ENCODE data around the gene IVL. TPM values are rescaled to one million over a fixed set of nuclear protein-coding genes. Genes with fewer than 3 reads are reported as not detected.

Gene IVL
- total and polyA plus RNA-seq, 11 donors = 0.03 TPM; not detected in 10

- H3K36me3 ChIP-seq = no peaks in the 10 kb centered on the region
These were observed 24.9 kb downstream of the IVL start for GRCh38 chr1:152933196-152933595.

DNA sequence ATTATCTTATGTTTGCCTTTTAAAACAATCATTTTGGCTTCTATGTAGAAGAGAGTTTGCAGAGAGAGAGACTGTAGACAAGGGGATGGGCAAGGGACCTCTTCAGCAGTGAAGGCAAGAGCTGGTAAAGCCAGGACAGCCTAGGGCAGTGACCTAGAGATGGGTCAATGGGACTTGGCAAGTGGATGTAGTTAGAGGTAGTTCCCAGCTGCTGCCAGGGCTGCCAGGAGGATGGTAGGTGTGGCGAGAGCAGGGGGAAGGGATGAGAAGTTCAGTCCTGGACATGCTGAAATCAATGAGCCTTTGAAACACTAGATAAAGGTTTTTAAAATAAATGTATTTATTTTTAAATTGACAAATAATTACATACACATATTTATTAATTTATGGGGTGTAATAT is 32.3 kb downstream of the IVL start:
- 75 to 86% (median 84%) methylated on average over 1 of the region's 1 CpG for WGBS, 4 donors
- H3K27me3 ChIP-seq = no peaks in the 10 kb centered on the region
- H3K9me3 ChIP-seq = no peaks in the 10 kb centered on the region
- H3K36me3 ChIP-seq = no peaks in the 10 kb centered on the region
- ATAC-seq = no peak
- DNase-seq = no peak
- TF ChIP-seq POLR2A (IDR thresholded peaks at IDR 0.05) = no peak
- TF ChIP-seq, protein P1, sequence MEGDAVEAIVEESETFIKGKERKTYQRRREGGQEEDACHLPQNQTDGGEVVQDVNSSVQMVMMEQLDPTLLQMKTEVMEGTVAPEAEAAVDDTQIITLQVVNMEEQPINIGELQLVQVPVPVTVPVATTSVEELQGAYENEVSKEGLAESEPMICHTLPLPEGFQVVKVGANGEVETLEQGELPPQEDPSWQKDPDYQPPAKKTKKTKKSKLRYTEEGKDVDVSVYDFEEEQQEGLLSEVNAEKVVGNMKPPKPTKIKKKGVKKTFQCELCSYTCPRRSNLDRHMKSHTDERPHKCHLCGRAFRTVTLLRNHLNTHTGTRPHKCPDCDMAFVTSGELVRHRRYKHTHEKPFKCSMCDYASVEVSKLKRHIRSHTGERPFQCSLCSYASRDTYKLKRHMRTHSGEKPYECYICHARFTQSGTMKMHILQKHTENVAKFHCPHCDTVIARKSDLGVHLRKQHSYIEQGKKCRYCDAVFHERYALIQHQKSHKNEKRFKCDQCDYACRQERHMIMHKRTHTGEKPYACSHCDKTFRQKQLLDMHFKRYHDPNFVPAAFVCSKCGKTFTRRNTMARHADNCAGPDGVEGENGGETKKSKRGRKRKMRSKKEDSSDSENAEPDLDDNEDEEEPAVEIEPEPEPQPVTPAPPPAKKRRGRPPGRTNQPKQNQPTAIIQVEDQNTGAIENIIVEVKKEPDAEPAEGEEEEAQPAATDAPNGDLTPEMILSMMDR (IDR thresholded peaks at IDR 0.05) = no peak
- no peak overlapping the region for H3K27ac ChIP-seq
- intact Hi-C loops (cut with DNase I) = no loop called here
- H3K4me3 ChIP-seq = no peak overlapping the region
- no peaks in the 10 kb centered on the region for H3K4me1 ChIP-seq

More at GRCh38 chr1:152933196-152933595, 24.9 kb downstream of the IVL start:
- no peak overlapping the region for H3K4me3 ChIP-seq
- ATAC-seq (no peak), DNase-seq (no peak)
- H3K27ac ChIP-seq = no peak overlapping the region
- no peaks in the 10 kb centered on the region for H3K4me1 ChIP-seq
- WGBS, 4 donors = 60 to 76% (median 70%) methylated on average over 2 of the region's 2 CpGs
- TF ChIP-seq POLR2A (IDR thresholded peaks at IDR 0.05) = no peak
- TF ChIP-seq, protein P1 (IDR thresholded peaks at IDR 0.05) = no peak
- H3K27me3 ChIP-seq = no peaks in the 10 kb centered on the region
- no peaks in the 10 kb centered on the region for H3K9me3 ChIP-seq
- intact Hi-C loops (cut with DNase I) = no loop called here

DNA sequence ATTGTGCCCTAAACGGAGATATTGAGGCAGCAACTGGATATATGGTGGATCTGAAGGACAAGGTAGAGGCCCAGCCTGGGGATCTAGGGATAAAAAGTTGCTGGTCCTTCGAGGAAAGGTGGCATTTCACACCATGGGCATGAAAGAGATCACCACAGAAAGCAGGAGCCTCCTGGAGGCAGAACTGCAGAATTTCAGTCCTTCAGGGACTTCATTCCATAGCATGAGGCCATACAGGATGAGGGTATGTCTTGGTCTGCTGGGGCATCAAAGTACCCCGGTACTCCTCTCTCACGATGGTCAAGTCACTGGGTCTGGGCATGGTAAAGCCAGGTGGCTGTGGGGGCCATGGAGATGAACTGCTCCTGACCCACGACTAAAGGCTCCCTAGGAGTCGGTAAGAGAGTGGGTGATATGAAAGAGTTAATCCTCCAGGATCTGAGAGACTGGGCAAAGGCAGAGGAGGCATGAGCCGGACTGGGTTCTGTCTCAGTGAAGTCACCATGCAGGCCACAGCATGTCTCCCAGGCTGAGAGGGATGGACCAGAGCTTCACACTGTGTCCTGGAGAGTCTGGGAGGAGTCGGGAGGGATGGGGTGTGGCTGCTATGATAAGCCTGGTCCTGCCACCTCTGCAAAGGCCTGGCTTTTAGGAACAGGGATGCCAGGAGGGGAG is 32.8 kb downstream of the IVL start:
- H3K27ac ChIP-seq = no peak overlapping the region
- no peaks in the 10 kb centered on the region for H3K36me3 ChIP-seq
- ATAC-seq (no peak), DNase-seq (no peak)
- intact Hi-C loops (cut with DNase I) = no loop called here
- no peaks in the 10 kb centered on the region for H3K27me3 ChIP-seq
- no peaks in the 10 kb centered on the region for H3K4me1 ChIP-seq
- TF ChIP-seq, protein P1 (IDR thresholded peaks at IDR 0.05) = no peak
- no peak for TF ChIP-seq POLR2A (IDR thresholded peaks at IDR 0.05)
- H3K4me3 ChIP-seq = no peak overlapping the region
- 47 to 63% (median 60%) methylated on average over 8 of the region's 8 CpGs for WGBS, 4 donors
- no peaks in the 10 kb centered on the region for H3K9me3 ChIP-seq

DNA sequence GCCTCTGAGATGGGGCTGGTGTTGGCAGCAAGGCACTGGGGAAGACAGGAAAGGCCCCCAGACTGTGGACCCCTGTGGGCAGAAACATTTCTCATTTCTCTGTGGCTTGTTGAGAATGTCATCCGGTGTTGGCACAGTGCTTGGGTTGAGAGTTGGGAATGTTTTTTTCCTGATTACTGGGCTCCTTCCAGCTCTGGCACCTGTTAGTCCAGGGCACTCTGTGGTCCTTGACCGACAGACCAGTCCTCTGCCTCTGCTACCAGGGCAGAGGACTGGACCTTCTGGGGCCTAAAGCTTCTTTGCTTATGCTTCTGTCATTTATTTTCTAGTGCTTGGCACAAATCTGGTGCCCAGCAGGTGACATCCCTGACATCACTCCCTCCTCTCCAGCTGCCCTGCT is 33.8 kb downstream of the IVL start:
- ATAC-seq = no peak

More for the DNA sequence above, 33.8 kb downstream of the IVL start:
- WGBS, 4 donors = 80 to 91% (median 85%) methylated on average over 2 of the region's 2 CpGs
- H3K36me3 ChIP-seq = no peaks in the 10 kb centered on the region
- intact Hi-C loops (cut with DNase I) = no loop called here
- H3K27me3 ChIP-seq = no peaks in the 10 kb centered on the region
- no peaks in the 10 kb centered on the region for H3K9me3 ChIP-seq
- no peak overlapping the region for H3K27ac ChIP-seq
- TF ChIP-seq, protein P1 (IDR thresholded peaks at IDR 0.05) = no peak
- TF ChIP-seq POLR2A (IDR thresholded peaks at IDR 0.05) = no peak
- no peak for DNase-seq
- H3K4me1 ChIP-seq = no peaks in the 10 kb centered on the region
- H3K4me3 ChIP-seq = no peak overlapping the region
